Gastroesophageal sphincter (tissue), 3 donors: ENCODE results near the gene LYG2.

Experiments
- CTCF ChIP-seq, 4 experiments: fragments of 200-600 bp in 2 of 4; fragments of 450-650 bp in 2 of 4; sonication (generic) in 1 of 4; IDR thresholded peaks; one replicate each; pipeline ENCODE4 v1.5.1; 2017 to 2019; ENCODE audit warnings: antibody characterized with exemption in 4 of 4, mild to moderate bottlenecking in 2 of 4, moderate library complexity in 2 of 4
- EP300 ChIP-seq: sonication (generic); formaldehyde crosslinking; IDR thresholded peaks from one replicate; pipeline ENCODE4 v1.6.1; 2017; ENCODE audit warnings: antibody characterized with exemption, mild to moderate bottlenecking
- POLR2A ChIP-seq, 2 donors: fragments of 450-650 bp; IDR thresholded peaks; one replicate each; pipeline ENCODE4 v1.6.1; 2017; ENCODE audit warnings: antibody characterized with exemption in 2 of 2, mild to moderate bottlenecking in 2 of 2, moderate library complexity in 1 of 2
- POLR2AphosphoS5 ChIP-seq: sonication (generic); formaldehyde crosslinking; IDR thresholded peaks from one replicate; pipeline ENCODE4 v1.6.1; 2017; ENCODE audit warnings: antibody characterized with exemption

- no peak for TF ChIP-seq POLR2A (IDR thresholded peaks at IDR 0.05)
- TF ChIP-seq CTCF (IDR thresholded peaks at IDR 0.05): no peak
- no peak for TF ChIP-seq EP300
- TF ChIP-seq POLR2AphosphoS5: no peak
Observed at GRCh38 chr2:99255491-99256318, at the start of gene LYG2.
